ENCODE results near the gene UBE2C. TPM values are rescaled to one million over a fixed set of nuclear protein-coding genes. Genes with fewer than 3 reads are reported as not detected.
A peak's percentile ranks its signal among the peaks of the same experiment; 100 is the strongest.
"Not testable (repeated sequence)": the region's sequence is repeated elsewhere in the genome, so short reads cannot be mapped to it uniquely, and the experiment has no call there.

Gene UBE2C
- 69.5 and 72.7 TPM in 2 replicates for total RNA-seq (2014; rRNA removed; shearing (Covaris generic); ENCODE audit: low replicate concordance)

- peaks cover 83% of the 10 kb centered on the region for H3K36me3 ChIP-seq
- H3K4me3 ChIP-seq, result peak within 1 kb of the TSS; percentile 96
These were observed at the start of gene UBE2C for GRCh38 chr20:45812157-45813005. Gene UBE2C, plus strand, starts transcription at chr20:45812644. Its CDS starts 52 bp downstream, at chr20:45812696.

GRCh38 chr20:45764618-45765282 lies 47.7 kb upstream of the UBE2C start:
- H3K27me3 ChIP-seq, H3K4me3 ChIP-seq, H3K9me3 ChIP-seq, H3K36me3 ChIP-seq, DNase-seq: not testable (repeated sequence)

More at GRCh38 chr20:45812157-45813005, at the start of gene UBE2C:
- H3K9me3 ChIP-seq, result no peaks in the 10 kb centered on the region
- DNase-seq, result peak; percentile 100
- no peaks in the 10 kb centered on the region for H3K27me3 ChIP-seq

GRCh38 chr20:45765307-45765875 lies 47.1 kb upstream of the UBE2C start:
- Histone ChIP-seq H3K27me3 (no peaks in the 10 kb centered on the region), H3K9me3 (no peaks in the 10 kb centered on the region), H3K4me3 (no peak overlapping the region), H3K36me3 (no peaks in the 10 kb centered on the region)
- DNase-seq, result no peak

GRCh38 chr20:45765980-45766379 lies 46.5 kb upstream of the UBE2C start:
- Histone ChIP-seq H3K27me3 (no peaks in the 10 kb centered on the region), H3K4me3 (no peak overlapping the region), H3K9me3 (no peaks in the 10 kb centered on the region), H3K36me3 (no peaks in the 10 kb centered on the region)
- DNase-seq, result no peak

GRCh38 chr20:45768479-45768878 lies 44.0 kb upstream of the UBE2C start:
- Histone ChIP-seq H3K4me3 (no peak overlapping the region), H3K9me3 (no peaks in the 10 kb centered on the region), H3K27me3 (no peaks in the 10 kb centered on the region), H3K36me3 (no peaks in the 10 kb centered on the region)
- DNase-seq, result no peak

GRCh38 chr20:45771182-45771759 lies 41.2 kb upstream of the UBE2C start:
- H3K27me3 ChIP-seq, result no peaks in the 10 kb centered on the region
- H3K9me3 ChIP-seq, result no peaks in the 10 kb centered on the region
- no peaks in the 10 kb centered on the region for H3K36me3 ChIP-seq
- DNase-seq, result peak; percentile 60
- no peak overlapping the region for H3K4me3 ChIP-seq

GRCh38 chr20:45772693-45773092 lies 39.8 kb upstream of the UBE2C start:
- H3K4me3 ChIP-seq, result no peak overlapping the region
- H3K27me3 ChIP-seq, result no peaks in the 10 kb centered on the region
- DNase-seq, result no peak
- no peaks in the 10 kb centered on the region for H3K9me3 ChIP-seq
- H3K36me3 ChIP-seq, result no peaks in the 10 kb centered on the region

- no peak overlapping the region for H3K4me3 ChIP-seq
- H3K9me3 ChIP-seq, result no peaks in the 10 kb centered on the region
- DNase-seq, result no peak
- no peaks in the 10 kb centered on the region for H3K36me3 ChIP-seq
- H3K27me3 ChIP-seq, result no peaks in the 10 kb centered on the region
These were observed 37.5 kb upstream of the UBE2C start for GRCh38 chr20:45774945-45775344.

- Histone ChIP-seq H3K27me3 (no peaks in the 10 kb centered on the region), H3K9me3 (no peaks in the 10 kb centered on the region), H3K4me3 (no peak overlapping the region), H3K36me3 (no peaks in the 10 kb centered on the region)
- no peak for DNase-seq
These were observed 37.0 kb upstream of the UBE2C start for GRCh38 chr20:45775411-45775810.

GRCh38 chr20:45776931-45777330 lies 35.5 kb upstream of the UBE2C start:
- Histone ChIP-seq H3K9me3 (no peaks in the 10 kb centered on the region), H3K27me3 (no peaks in the 10 kb centered on the region), H3K36me3 (no peaks in the 10 kb centered on the region), H3K4me3 (no peak overlapping the region)
- DNase-seq, result no peak

- H3K36me3 ChIP-seq, result no peaks in the 10 kb centered on the region
- peak; percentile 99 for DNase-seq
- H3K27me3 ChIP-seq, result no peaks in the 10 kb centered on the region
- no peak overlapping the region for H3K4me3 ChIP-seq
- H3K9me3 ChIP-seq, result no peaks in the 10 kb centered on the region
These were observed 33.2 kb upstream of the UBE2C start for GRCh38 chr20:45779011-45779915.

- no peak for DNase-seq
- Histone ChIP-seq H3K36me3 (no peaks in the 10 kb centered on the region), H3K27me3 (no peaks in the 10 kb centered on the region), H3K4me3 (no peak overlapping the region), H3K9me3 (no peaks in the 10 kb centered on the region)
These were observed 32.3 kb upstream of the UBE2C start for GRCh38 chr20:45780159-45780558.

GRCh38 chr20:45781391-45781931 lies 31.0 kb upstream of the UBE2C start:
- H3K27me3 ChIP-seq, result no peaks in the 10 kb centered on the region
- peak; percentile 76 for DNase-seq
- no peak overlapping the region for H3K4me3 ChIP-seq

GRCh38 chr20:45782890-45783289 lies 29.6 kb upstream of the UBE2C start:
- Histone ChIP-seq H3K27me3 (no peaks in the 10 kb centered on the region), H3K4me3 (no peak overlapping the region), H3K9me3 (no peaks in the 10 kb centered on the region), H3K36me3 (no peaks in the 10 kb centered on the region)
- peak; percentile 43 for DNase-seq

More at GRCh38 chr20:45781391-45781931, 31.0 kb upstream of the UBE2C start:
- Histone ChIP-seq H3K36me3 (no peaks in the 10 kb centered on the region), H3K9me3 (no peaks in the 10 kb centered on the region)

GRCh38 chr20:45783656-45784294 lies 28.7 kb upstream of the UBE2C start:
- H3K4me3 ChIP-seq, result no peak overlapping the region
- H3K36me3 ChIP-seq, result no peaks in the 10 kb centered on the region
- no peaks in the 10 kb centered on the region for H3K9me3 ChIP-seq
- peak; percentile 26 for DNase-seq
- H3K27me3 ChIP-seq, result no peaks in the 10 kb centered on the region
